Loucy (cell line): ENCODE measurements around the gene NINL.

ENCODE experiments used
- CTCF ChIP-seq: fragments of 200-600 bp; sonication (generic); conservative IDR thresholded peaks from 2 replicates; pipeline ENCODE4 v1.5.1; 2014; ENCODE audit warnings: mild to moderate bottlenecking, antibody characterized with exemption, low read length
- EZH2phosphoT487 ChIP-seq: fragments of 200-600 bp; IDR thresholded peaks from 2 replicates; pipeline ENCODE4 v1.6.1; 2018; ENCODE audit warnings: antibody characterized with exemption, mild to moderate bottlenecking, moderate library complexity, borderline replicate concordance

GRCh38 chr20:25543068-25543467, 42.3 kb downstream of the NINL start:
- TF ChIP-seq CTCF (no peak), EZH2phosphoT487 (no peak)
